ENCODE results near the gene BMPR2.
"Not testable (repeated sequence)": the region's sequence is repeated elsewhere in the genome, so short reads cannot be mapped to it uniquely, and the experiment has no call there.

BMPR2 gene

GRCh38 chr2:202530038-202530437 is 153.9 kb downstream of the BMPR2 start:
- Histone ChIP-seq H3K27ac (ENCODE audit: low read depth, low read length) (no peak overlapping the region), H3K9me3 (ENCODE audit: insufficient read depth, low read depth, low read length) (no peaks in the 10 kb centered on the region), H3K9ac (ENCODE audit: low read depth, low read length) (no peak overlapping the region), H3K4me1 (ENCODE audit: insufficient read depth, low read length) (no peaks in the 10 kb centered on the region), H3K27me3 (ENCODE audit: insufficient read depth, low read length) (no peaks in the 10 kb centered on the region), H3K36me3 (ENCODE audit: insufficient read depth, low read length) (peaks cover 26% of the 10 kb centered on the region), H3K4me3 (ENCODE audit: low read length) (no peak overlapping the region)
- 100% methylated on average over 1 of the region's 1 CpG for WGBS

GRCh38 chr2:202535290-202535689 is 159.2 kb downstream of the BMPR2 start:
- H3K27me3 ChIP-seq (ENCODE audit: insufficient read depth, low read length); H3K4me3 ChIP-seq (ENCODE audit: low read length); H3K4me1 ChIP-seq (ENCODE audit: insufficient read depth, low read length); H3K9ac ChIP-seq (ENCODE audit: low read depth, low read length); H3K27ac ChIP-seq (ENCODE audit: low read depth, low read length); H3K9me3 ChIP-seq (ENCODE audit: insufficient read depth, low read depth, low read length): not testable (repeated sequence)
- H3K36me3 ChIP-seq (ENCODE audit: insufficient read depth, low read length): peaks cover 26% of the 10 kb centered on the region
- WGBS: 99% methylated on average over 20 of the region's 30 CpGs

- H3K36me3 ChIP-seq (ENCODE audit: insufficient read depth, low read length): peaks cover 9% of the 10 kb centered on the region; the same call in 1 of the 2 replicates
- no peak overlapping the region for H3K27ac ChIP-seq (ENCODE audit: low read depth, low read length)
- WGBS: 98% methylated on average over 2 of the region's 3 CpGs
- no peaks in the 10 kb centered on the region for H3K27me3 ChIP-seq (ENCODE audit: insufficient read depth, low read length)
- no peak overlapping the region for H3K4me3 ChIP-seq (ENCODE audit: low read length)
- H3K9ac ChIP-seq (ENCODE audit: low read depth, low read length): no peak overlapping the region
- H3K9me3 ChIP-seq (ENCODE audit: insufficient read depth, low read depth, low read length): no peaks in the 10 kb centered on the region
- peaks cover 14% of the 10 kb centered on the region; the same call in 1 of the 2 replicates for H3K4me1 ChIP-seq (ENCODE audit: insufficient read depth, low read length)
Measured at GRCh38 chr2:202541137-202541536, 165.0 kb downstream of the BMPR2 start.

- no peaks in the 10 kb centered on the region for H3K27me3 ChIP-seq (ENCODE audit: insufficient read depth, low read length)
- H3K9ac ChIP-seq (ENCODE audit: low read depth, low read length): no peak overlapping the region
- WGBS: 96% methylated on average over 3 of the region's 3 CpGs
- H3K4me1 ChIP-seq (ENCODE audit: insufficient read depth, low read length): peaks cover 14% of the 10 kb centered on the region; the same call in 1 of the 2 replicates
- H3K27ac ChIP-seq (ENCODE audit: low read depth, low read length): no peak overlapping the region
- no peaks in the 10 kb centered on the region for H3K9me3 ChIP-seq (ENCODE audit: insufficient read depth, low read depth, low read length)
- H3K4me3 ChIP-seq (ENCODE audit: low read length): no peak overlapping the region
- peaks cover 9% of the 10 kb centered on the region; the same call in 1 of the 2 replicates for H3K36me3 ChIP-seq (ENCODE audit: insufficient read depth, low read length)
Measured at GRCh38 chr2:202542142-202542541, 166.0 kb downstream of the BMPR2 start.

- no peaks in the 10 kb centered on the region for H3K9me3 ChIP-seq (ENCODE audit: insufficient read depth, low read depth, low read length)
- H3K27me3 ChIP-seq (ENCODE audit: insufficient read depth, low read length): no peaks in the 10 kb centered on the region
- H3K4me1 ChIP-seq (ENCODE audit: insufficient read depth, low read length): peaks cover 14% of the 10 kb centered on the region; the same call in 1 of the 2 replicates
- no peak overlapping the region for H3K27ac ChIP-seq (ENCODE audit: low read depth, low read length)
- WGBS: 88% methylated on average over 1 of the region's 1 CpG
- H3K4me3 ChIP-seq (ENCODE audit: low read length): no peak overlapping the region
- H3K9ac ChIP-seq (ENCODE audit: low read depth, low read length): no peak overlapping the region
- H3K36me3 ChIP-seq (ENCODE audit: insufficient read depth, low read length): peaks cover 11% of the 10 kb centered on the region; the same call in 1 of the 2 replicates
Measured at GRCh38 chr2:202545523-202545922, 169.4 kb downstream of the BMPR2 start.

- peaks cover 14% of the 10 kb centered on the region; the same call in 1 of the 2 replicates for H3K4me1 ChIP-seq (ENCODE audit: insufficient read depth, low read length)
- H3K4me3 ChIP-seq (ENCODE audit: low read length): no peak overlapping the region
Measured at GRCh38 chr2:202545931-202546330, 169.8 kb downstream of the BMPR2 start.

GRCh38 chr2:202546499-202547141 is 170.5 kb downstream of the BMPR2 start:
- 93% methylated on average over 12 of the region's 13 CpGs for WGBS
- H3K9me3 ChIP-seq (ENCODE audit: insufficient read depth, low read depth, low read length); H3K9ac ChIP-seq (ENCODE audit: low read depth, low read length); H3K4me3 ChIP-seq (ENCODE audit: low read length); H3K27me3 ChIP-seq (ENCODE audit: insufficient read depth, low read length); H3K27ac ChIP-seq (ENCODE audit: low read depth, low read length): not testable (repeated sequence)
- peaks cover 12% of the 10 kb centered on the region; the same call in 1 of the 2 replicates for H3K36me3 ChIP-seq (ENCODE audit: insufficient read depth, low read length)
- H3K4me1 ChIP-seq (ENCODE audit: insufficient read depth, low read length): peaks cover 14% of the 10 kb centered on the region; the same call in 1 of the 2 replicates

More at GRCh38 chr2:202545931-202546330, 169.8 kb downstream of the BMPR2 start:
- WGBS: 100% methylated on average over 2 of the region's 2 CpGs
- Histone ChIP-seq H3K36me3 (ENCODE audit: insufficient read depth, low read length) (peaks cover 12% of the 10 kb centered on the region; the same call in 1 of the 2 replicates), H3K9ac (ENCODE audit: low read depth, low read length) (no peak overlapping the region), H3K27ac (ENCODE audit: low read depth, low read length) (no peak overlapping the region), H3K27me3 (ENCODE audit: insufficient read depth, low read length) (no peaks in the 10 kb centered on the region), H3K9me3 (ENCODE audit: insufficient read depth, low read depth, low read length) (no peaks in the 10 kb centered on the region)

GRCh38 chr2:202548240-202548639 is 172.1 kb downstream of the BMPR2 start:
- Histone ChIP-seq H3K27me3 (ENCODE audit: insufficient read depth, low read length) (no peaks in the 10 kb centered on the region), H3K36me3 (ENCODE audit: insufficient read depth, low read length) (peaks cover 16% of the 10 kb centered on the region), H3K27ac (ENCODE audit: low read depth, low read length) (no peak overlapping the region), H3K9me3 (ENCODE audit: insufficient read depth, low read depth, low read length) (no peaks in the 10 kb centered on the region), H3K9ac (ENCODE audit: low read depth, low read length) (no peak overlapping the region), H3K4me1 (ENCODE audit: insufficient read depth, low read length) (peaks cover 14% of the 10 kb centered on the region; the same call in 1 of the 2 replicates), H3K4me3 (ENCODE audit: low read length) (no peak overlapping the region)
- 100% methylated on average over 1 of the region's 2 CpGs for WGBS

GRCh38 chr2:202551000-202551399 is 174.9 kb downstream of the BMPR2 start:
- 98% methylated on average over 9 of the region's 10 CpGs for WGBS
- not testable (repeated sequence) for H3K4me1 ChIP-seq (ENCODE audit: insufficient read depth, low read length); H3K9me3 ChIP-seq (ENCODE audit: insufficient read depth, low read depth, low read length)

GRCh38 chr2:202555356-202555755 is 179.2 kb downstream of the BMPR2 start:
- WGBS: 92% methylated on average over 4 of the region's 4 CpGs

More at GRCh38 chr2:202551000-202551399, 174.9 kb downstream of the BMPR2 start:
- H3K4me3 ChIP-seq (ENCODE audit: low read length); H3K27ac ChIP-seq (ENCODE audit: low read depth, low read length); H3K9ac ChIP-seq (ENCODE audit: low read depth, low read length); H3K27me3 ChIP-seq (ENCODE audit: insufficient read depth, low read length): not testable (repeated sequence)
- peaks cover 35% of the 10 kb centered on the region for H3K36me3 ChIP-seq (ENCODE audit: insufficient read depth, low read length)

GRCh38 chr2:202560200-202560599 is 184.1 kb downstream of the BMPR2 start:
- Histone ChIP-seq H3K27ac (ENCODE audit: low read depth, low read length) (no peak overlapping the region), H3K9me3 (ENCODE audit: insufficient read depth, low read depth, low read length) (no peaks in the 10 kb centered on the region), H3K4me3 (ENCODE audit: low read length) (no peak overlapping the region), H3K27me3 (ENCODE audit: insufficient read depth, low read length) (no peaks in the 10 kb centered on the region), H3K4me1 (ENCODE audit: insufficient read depth, low read length) (no peaks in the 10 kb centered on the region), H3K36me3 (ENCODE audit: insufficient read depth, low read length) (peaks cover 30% of the 10 kb centered on the region), H3K9ac (ENCODE audit: low read depth, low read length) (no peak overlapping the region)
- WGBS: 100% methylated on average over 1 of the region's 1 CpG

More at GRCh38 chr2:202555356-202555755, 179.2 kb downstream of the BMPR2 start:
- Histone ChIP-seq H3K9ac (ENCODE audit: low read depth, low read length) (no peak overlapping the region), H3K27ac (ENCODE audit: low read depth, low read length) (no peak overlapping the region), H3K4me1 (ENCODE audit: insufficient read depth, low read length) (no peaks in the 10 kb centered on the region), H3K36me3 (ENCODE audit: insufficient read depth, low read length) (peaks cover 53% of the 10 kb centered on the region), H3K4me3 (ENCODE audit: low read length) (no peak overlapping the region), H3K9me3 (ENCODE audit: insufficient read depth, low read depth, low read length) (no peaks in the 10 kb centered on the region), H3K27me3 (ENCODE audit: insufficient read depth, low read length) (no peaks in the 10 kb centered on the region)
